RWPE2 (cell line): ENCODE data around the gene AAMP.

Experiments
- ATAC-seq: fragments of 200-7000 bp; cut with Tn5 transposase; 3 replicates; pipeline ENCODE4 v1.9.1; 2021; ENCODE audit warnings: low read depth
- DNase-seq: peaks from one replicate; pipeline ENCODE4 v3.0.0-alpha.2; 2020; ENCODE audit warnings: low spot score
- H3K27ac ChIP-seq: fragments of 450-650 bp; 2 replicates; pipeline ENCODE4 v1.5.1; 2017; ENCODE audit warnings: mild to moderate bottlenecking; ENCODE audit not compliant: poor library complexity, severe bottlenecking
- H3K27me3 ChIP-seq: fragments of 250-450 bp; sonication (Bioruptor Pico); 2 replicates; pipeline ENCODE4 v1.5.1; 2021; ENCODE audit warnings: mild to moderate bottlenecking, moderate library complexity; ENCODE audit not compliant: insufficient read depth, poor library complexity, severe bottlenecking
- H3K36me3 ChIP-seq: fragments of 250-450 bp; sonication (Bioruptor Pico); 2 replicates; pipeline ENCODE4 v1.5.1; 2020; ENCODE audit warnings: low read depth, mild to moderate bottlenecking, moderate library complexity
- H3K4me1 ChIP-seq: fragments of 250-450 bp; sonication (Bioruptor Pico); 2 replicates; pipeline ENCODE4 v1.5.1; 2021; ENCODE audit warnings: mild to moderate bottlenecking, moderate library complexity; ENCODE audit not compliant: insufficient read depth, poor library complexity, severe bottlenecking
- H3K4me3 ChIP-seq: fragments of 250-450 bp; sonication (Bioruptor Pico); 2 replicates; pipeline ENCODE4 v1.5.1; 2021; ENCODE audit warnings: mild to moderate bottlenecking, moderate library complexity; ENCODE audit not compliant: severe bottlenecking
- H3K9me3 ChIP-seq: fragments of 250-450 bp; sonication (Bioruptor Pico); 2 replicates; pipeline ENCODE4 v1.5.1; 2021; ENCODE audit warnings: mild to moderate bottlenecking, moderate library complexity; ENCODE audit not compliant: severe bottlenecking
- CTCF ChIP-seq: fragments of 450-650 bp; IDR thresholded peaks from one replicate; pipeline ENCODE4 v1.5.1; 2017; ENCODE audit warnings: mild to moderate bottlenecking, moderate library complexity; ENCODE audit not compliant: poor library complexity, severe bottlenecking

Gene AAMP

GRCh38 chr2:218260166-218260565 lies 9.8 kb downstream of the AAMP start:
- TF ChIP-seq CTCF, result no peak
- Histone ChIP-seq H3K27ac (no peak overlapping the region), H3K36me3 (peaks cover 14% of the 10 kb centered on the region), H3K4me1 (no peaks in the 10 kb centered on the region), H3K4me3 (no peak overlapping the region), H3K27me3 (no peaks in the 10 kb centered on the region), H3K9me3 (no peaks in the 10 kb centered on the region)
- ATAC-seq, result no peak
- no peak for DNase-seq

- H3K4me1 ChIP-seq, result no peaks in the 10 kb centered on the region
Measured at GRCh38 chr2:218259099-218259961, 10.6 kb downstream of the AAMP start.

GRCh38 chr2:218257390-218257981 lies 12.5 kb downstream of the AAMP start:
- no peak for DNase-seq
- peak overlapping the region; percentile 11 for H3K27ac ChIP-seq
- no peak overlapping the region for H3K4me3 ChIP-seq
- TF ChIP-seq CTCF, result peak; percentile 65
- H3K4me1 ChIP-seq, result no peaks in the 10 kb centered on the region
- no peak for ATAC-seq
- H3K9me3 ChIP-seq, result no peaks in the 10 kb centered on the region
- no peaks in the 10 kb centered on the region for H3K27me3 ChIP-seq
- peaks cover 41% of the 10 kb centered on the region for H3K36me3 ChIP-seq

More at GRCh38 chr2:218259099-218259961, 10.6 kb downstream of the AAMP start:
- Histone ChIP-seq H3K9me3 (no peaks in the 10 kb centered on the region), H3K36me3 (peaks cover 22% of the 10 kb centered on the region), H3K4me3 (no peak overlapping the region), H3K27me3 (no peaks in the 10 kb centered on the region), H3K27ac (no peak overlapping the region)
- ATAC-seq (peak; percentile 40), DNase-seq (no peak)
- TF ChIP-seq CTCF, result no peak

- H3K36me3 ChIP-seq, result peaks cover 48% of the 10 kb centered on the region
- no peaks in the 10 kb centered on the region for H3K9me3 ChIP-seq
- H3K4me1 ChIP-seq, result no peaks in the 10 kb centered on the region
- H3K27ac ChIP-seq, result peak overlapping the region; percentile 11
- no peak for DNase-seq
- TF ChIP-seq CTCF, result no peak
- no peak overlapping the region for H3K4me3 ChIP-seq
- no peaks in the 10 kb centered on the region for H3K27me3 ChIP-seq
- ATAC-seq, result no peak
Measured at GRCh38 chr2:218256612-218257350, 13.2 kb downstream of the AAMP start.
